ENCODE measurements around the gene SLC39A5.

The SLC39A5 gene

GRCh38 chr12:56230432-56231183, 757 bp downstream of the SLC39A5 start:
- Histone ChIP-seq H3K4me1 (ENCODE audit: control insufficient read depth, insufficient read depth, low read length) (no peaks in the 10 kb centered on the region), H3K9me3 (ENCODE audit: control insufficient read depth, low read length) (no peaks in the 10 kb centered on the region), H3K4me3 (ENCODE audit: low read length) (no peak overlapping the region), H3K36me3 (ENCODE audit: control insufficient read depth, insufficient read depth, low read length, severe bottlenecking) (no peaks in the 10 kb centered on the region), H3K27me3 (replicated peaks; ENCODE audit: control insufficient read depth, insufficient read depth, low read length) (no peaks in the 10 kb centered on the region), H3K9ac (ENCODE audit: low read length) (no peak overlapping the region)
- no peak for DNase-seq (ENCODE audit: low read depth)

DNA sequence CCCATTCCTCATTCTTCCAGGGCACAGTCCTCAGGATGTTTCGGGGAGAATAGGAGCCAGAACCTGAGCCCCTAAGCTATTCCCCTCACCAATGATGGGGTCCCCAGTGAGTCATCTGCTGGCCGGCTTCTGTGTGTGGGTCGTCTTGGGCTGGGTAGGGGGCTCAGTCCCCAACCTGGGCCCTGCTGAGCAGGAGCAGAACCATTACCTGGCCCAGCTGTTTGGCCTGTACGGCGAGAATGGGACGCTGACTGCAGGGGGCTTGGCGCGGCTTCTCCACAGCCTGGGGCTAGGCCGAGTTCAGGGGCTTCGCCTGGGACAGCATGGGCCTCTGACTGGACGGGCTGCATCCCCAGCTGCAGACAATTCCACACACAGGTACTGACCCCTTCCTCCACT, 1.3 kb downstream of the SLC39A5 start:
- no peak for DNase-seq (ENCODE audit: low read depth)

DNA sequence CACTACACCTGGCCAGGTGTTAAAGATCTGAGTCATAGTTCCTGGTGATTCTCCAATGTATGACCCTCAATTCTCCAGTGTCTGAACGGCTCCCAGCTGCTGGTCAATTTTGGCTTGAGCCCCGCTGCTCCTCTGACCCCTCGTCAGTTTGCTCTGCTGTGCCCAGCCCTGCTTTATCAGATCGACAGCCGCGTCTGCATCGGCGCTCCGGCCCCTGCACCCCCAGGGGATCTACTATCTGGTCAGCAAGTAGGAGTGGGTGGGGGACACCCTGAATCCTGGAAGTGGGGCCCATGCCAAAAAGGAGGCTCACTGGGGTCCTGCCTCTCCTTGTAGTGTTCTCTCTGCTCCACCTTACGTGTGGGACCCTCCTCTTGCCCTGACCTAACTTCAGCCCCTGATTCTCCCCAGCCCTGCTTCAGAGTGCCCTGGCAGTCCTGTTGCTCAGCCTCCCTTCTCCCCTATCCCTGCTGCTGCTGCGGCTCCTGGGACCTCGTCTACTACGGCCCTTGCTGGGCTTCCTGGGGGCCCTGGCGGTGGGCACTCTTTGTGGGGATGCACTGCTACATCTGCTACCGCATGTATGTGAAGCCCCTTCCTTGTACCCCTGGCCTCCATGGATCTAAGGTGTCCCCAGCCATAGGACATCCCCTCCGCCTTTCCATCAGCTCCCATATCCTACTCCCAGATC, 5.0 kb downstream of the SLC39A5 start:
- Histone ChIP-seq H3K36me3 (ENCODE audit: control insufficient read depth, insufficient read depth, low read length, severe bottlenecking) (peaks cover 7% of the 10 kb centered on the region), H3K9me3 (ENCODE audit: control insufficient read depth, low read length) (no peaks in the 10 kb centered on the region), H3K4me1 (ENCODE audit: control insufficient read depth, insufficient read depth, low read length) (no peaks in the 10 kb centered on the region), H3K4me3 (ENCODE audit: low read length) (no peak overlapping the region), H3K27me3 (replicated peaks; ENCODE audit: control insufficient read depth, insufficient read depth, low read length) (no peaks in the 10 kb centered on the region), H3K9ac (ENCODE audit: low read length) (no peak overlapping the region)
- no peak for DNase-seq (ENCODE audit: low read depth)

More for the DNA sequence above, 1.3 kb downstream of the SLC39A5 start:
- Histone ChIP-seq H3K9me3 (ENCODE audit: control insufficient read depth, low read length) (no peaks in the 10 kb centered on the region), H3K27me3 (replicated peaks; ENCODE audit: control insufficient read depth, insufficient read depth, low read length) (no peaks in the 10 kb centered on the region), H3K9ac (ENCODE audit: low read length) (no peak overlapping the region), H3K4me3 (ENCODE audit: low read length) (no peak overlapping the region), H3K36me3 (ENCODE audit: control insufficient read depth, insufficient read depth, low read length, severe bottlenecking) (no peaks in the 10 kb centered on the region), H3K4me1 (ENCODE audit: control insufficient read depth, insufficient read depth, low read length) (no peaks in the 10 kb centered on the region)

DNA sequence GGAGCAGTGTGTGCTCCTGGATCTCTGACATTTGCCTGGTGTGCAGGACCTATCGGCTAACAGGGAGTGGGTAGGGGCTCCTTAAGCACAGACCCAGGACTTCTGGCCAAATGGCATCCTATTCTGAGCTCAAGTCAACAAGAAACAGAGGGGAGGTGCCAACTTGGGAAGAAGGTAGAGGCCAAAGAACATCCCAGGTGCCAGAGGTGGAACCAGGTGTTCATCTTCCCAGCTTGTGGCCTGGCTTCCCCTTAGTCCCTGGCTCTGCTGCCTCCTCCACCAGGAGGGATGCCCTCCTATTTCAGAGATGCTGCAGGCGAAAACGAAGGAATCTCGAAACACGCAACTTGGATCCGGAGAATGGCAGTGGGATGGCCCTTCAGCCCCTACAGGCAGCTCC, 6.2 kb downstream of the SLC39A5 start:
- no peaks in the 10 kb centered on the region for H3K4me1 ChIP-seq (ENCODE audit: control insufficient read depth, insufficient read depth, low read length)
- no peak for DNase-seq (ENCODE audit: low read depth)

GRCh38 chr12:56236985-56237384, 7.1 kb downstream of the SLC39A5 start:
- Histone ChIP-seq H3K36me3 (ENCODE audit: control insufficient read depth, insufficient read depth, low read length, severe bottlenecking) (peaks cover 25% of the 10 kb centered on the region), H3K9ac (ENCODE audit: low read length) (no peak overlapping the region), H3K9me3 (ENCODE audit: control insufficient read depth, low read length) (no peaks in the 10 kb centered on the region), H3K4me1 (ENCODE audit: control insufficient read depth, insufficient read depth, low read length) (no peaks in the 10 kb centered on the region), H3K4me3 (ENCODE audit: low read length) (no peak overlapping the region), H3K27me3 (replicated peaks; ENCODE audit: control insufficient read depth, insufficient read depth, low read length) (no peaks in the 10 kb centered on the region)
- DNase-seq (ENCODE audit: low read depth) = no peak

More for the DNA sequence above, 6.2 kb downstream of the SLC39A5 start:
- Histone ChIP-seq H3K36me3 (ENCODE audit: control insufficient read depth, insufficient read depth, low read length, severe bottlenecking) (peaks cover 17% of the 10 kb centered on the region), H3K4me3 (ENCODE audit: low read length) (no peak overlapping the region), H3K9ac (ENCODE audit: low read length) (no peak overlapping the region), H3K27me3 (replicated peaks; ENCODE audit: control insufficient read depth, insufficient read depth, low read length) (no peaks in the 10 kb centered on the region), H3K9me3 (ENCODE audit: control insufficient read depth, low read length) (no peaks in the 10 kb centered on the region)

GRCh38 chr12:56237552-56237951, 7.7 kb downstream of the SLC39A5 start:
- Histone ChIP-seq H3K9ac (ENCODE audit: low read length) (no peak overlapping the region), H3K9me3 (ENCODE audit: control insufficient read depth, low read length) (no peaks in the 10 kb centered on the region), H3K4me3 (ENCODE audit: low read length) (no peak overlapping the region), H3K4me1 (ENCODE audit: control insufficient read depth, insufficient read depth, low read length) (no peaks in the 10 kb centered on the region), H3K36me3 (ENCODE audit: control insufficient read depth, insufficient read depth, low read length, severe bottlenecking) (peaks cover 31% of the 10 kb centered on the region), H3K27me3 (replicated peaks; ENCODE audit: control insufficient read depth, insufficient read depth, low read length) (no peaks in the 10 kb centered on the region)
- no peak for DNase-seq (ENCODE audit: low read depth)

DNA sequence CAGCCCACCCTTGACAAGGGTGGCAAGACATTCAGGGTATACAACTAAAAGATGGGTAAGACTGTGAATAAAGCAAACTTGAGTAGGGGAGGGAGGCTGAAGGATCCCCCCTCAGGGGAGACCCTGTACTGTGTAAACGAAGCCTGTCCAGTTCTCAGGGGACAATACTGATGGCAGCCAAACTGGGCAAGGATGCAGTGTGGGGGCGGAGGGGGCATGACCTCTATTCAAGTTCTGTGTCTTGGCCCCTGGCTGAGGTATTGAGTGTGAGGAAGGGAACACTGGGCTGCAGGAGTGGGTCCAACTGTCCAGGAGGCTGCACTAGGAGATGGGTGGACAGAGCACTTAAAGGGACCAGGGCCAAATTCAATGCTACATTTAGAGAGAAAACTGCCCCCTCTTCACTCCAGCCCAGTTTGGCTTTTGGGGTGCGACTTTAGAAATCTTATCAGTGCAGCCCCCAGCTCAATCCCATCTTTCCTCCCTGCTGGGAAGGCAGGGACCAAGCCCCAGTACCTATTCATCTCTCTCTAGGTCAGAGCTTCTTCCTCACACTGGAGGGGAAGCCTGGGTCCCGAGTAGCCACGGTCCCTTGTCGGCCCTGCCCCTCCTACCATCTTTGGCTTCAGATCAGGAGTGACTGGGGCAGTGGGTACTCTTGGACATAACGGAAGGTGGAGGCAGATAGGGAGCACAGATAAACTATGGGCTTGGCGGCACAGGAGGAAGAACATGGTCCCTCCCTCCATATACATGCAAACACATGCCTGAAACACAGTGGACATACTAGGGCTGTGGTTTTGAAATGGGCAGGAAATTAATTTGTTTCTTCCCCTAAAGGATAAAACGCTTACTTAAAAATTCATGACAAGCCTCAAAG, 11.8 kb downstream of the SLC39A5 start:
- Histone ChIP-seq H3K36me3 (ENCODE audit: control insufficient read depth, insufficient read depth, low read length, severe bottlenecking) (peaks cover 67% of the 10 kb centered on the region), H3K4me3 (ENCODE audit: low read length) (no peak overlapping the region), H3K4me1 (ENCODE audit: control insufficient read depth, insufficient read depth, low read length) (peaks cover 12% of the 10 kb centered on the region), H3K9ac (ENCODE audit: low read length) (no peak overlapping the region), H3K9me3 (ENCODE audit: control insufficient read depth, low read length) (no peaks in the 10 kb centered on the region), H3K27me3 (replicated peaks; ENCODE audit: control insufficient read depth, insufficient read depth, low read length) (no peaks in the 10 kb centered on the region)
- DNase-seq (ENCODE audit: low read depth) = no peak

- Histone ChIP-seq H3K36me3 (ENCODE audit: control insufficient read depth, insufficient read depth, low read length, severe bottlenecking) (peaks cover 79% of the 10 kb centered on the region), H3K27me3 (replicated peaks; ENCODE audit: control insufficient read depth, insufficient read depth, low read length) (no peaks in the 10 kb centered on the region)
These were observed 13.1 kb downstream of the SLC39A5 start for GRCh38 chr12:56242986-56243385.

DNA sequence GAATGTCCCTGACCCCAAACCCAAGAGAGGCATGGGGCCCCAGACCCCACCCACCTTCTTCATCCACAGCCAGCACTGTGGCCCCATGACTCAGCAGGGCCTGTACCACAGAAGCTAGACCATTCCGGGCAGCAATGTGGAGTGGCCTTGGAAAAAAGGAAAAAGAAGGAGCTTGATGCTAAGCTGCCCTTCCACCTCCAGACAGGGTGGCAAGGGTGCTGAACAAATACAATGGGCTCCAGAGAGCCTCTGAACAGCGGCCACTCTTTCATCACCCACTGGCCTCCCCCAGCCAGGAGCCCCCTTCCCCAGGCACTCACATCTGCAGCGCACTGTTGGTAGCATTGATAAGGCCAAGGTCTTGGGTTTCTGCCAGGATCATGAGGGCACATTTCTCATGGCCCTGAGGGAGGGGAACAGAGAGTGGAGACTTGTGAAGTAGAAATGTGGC, 13.9 kb downstream of the SLC39A5 start:
- H3K9ac ChIP-seq (ENCODE audit: low read length) = peak overlapping the region; percentile 56
- peaks cover 12% of the 10 kb centered on the region for H3K4me1 ChIP-seq (ENCODE audit: control insufficient read depth, insufficient read depth, low read length)
- no peaks in the 10 kb centered on the region for H3K27me3 ChIP-seq (replicated peaks; ENCODE audit: control insufficient read depth, insufficient read depth, low read length)
- H3K9me3 ChIP-seq (ENCODE audit: control insufficient read depth, low read length) = no peaks in the 10 kb centered on the region
- peak; percentile 11 for DNase-seq (ENCODE audit: low read depth)
- peaks cover 87% of the 10 kb centered on the region for H3K36me3 ChIP-seq (ENCODE audit: control insufficient read depth, insufficient read depth, low read length, severe bottlenecking)
- H3K4me3 ChIP-seq (ENCODE audit: low read length) = no peak overlapping the region

More at GRCh38 chr12:56242986-56243385, 13.1 kb downstream of the SLC39A5 start:
- H3K9ac ChIP-seq (ENCODE audit: low read length) = no peak overlapping the region
- H3K4me3 ChIP-seq (ENCODE audit: low read length) = no peak overlapping the region
- H3K4me1 ChIP-seq (ENCODE audit: control insufficient read depth, insufficient read depth, low read length) = peaks cover 12% of the 10 kb centered on the region
- H3K9me3 ChIP-seq (ENCODE audit: control insufficient read depth, low read length) = no peaks in the 10 kb centered on the region
- DNase-seq (ENCODE audit: low read depth) = no peak

DNA sequence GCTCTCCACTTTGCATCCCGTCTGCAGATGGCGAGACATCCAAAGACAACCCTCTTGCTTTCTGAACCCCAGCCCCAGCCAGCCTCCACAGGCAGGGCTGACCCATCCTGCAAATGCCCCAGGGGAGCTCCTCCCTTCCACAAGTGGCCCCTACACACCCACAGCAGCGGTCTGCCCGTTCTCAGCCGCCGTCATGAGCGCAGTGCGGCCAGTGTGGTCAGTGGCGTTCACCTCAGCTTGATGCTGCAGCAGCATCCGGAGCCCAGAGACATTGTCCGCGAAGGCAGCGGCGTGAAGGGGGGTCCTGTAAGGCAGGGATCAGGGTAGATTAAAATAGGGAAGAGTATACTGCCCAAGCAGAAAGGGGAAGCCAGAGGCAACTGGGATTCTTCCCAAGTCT, 14.6 kb downstream of the SLC39A5 start:
- Histone ChIP-seq H3K9me3 (ENCODE audit: control insufficient read depth, low read length) (no peaks in the 10 kb centered on the region), H3K4me3 (ENCODE audit: low read length) (no peak overlapping the region), H3K36me3 (ENCODE audit: control insufficient read depth, insufficient read depth, low read length, severe bottlenecking) (peaks cover 91% of the 10 kb centered on the region), H3K9ac (ENCODE audit: low read length) (peak overlapping the region; percentile 56), H3K27me3 (replicated peaks; ENCODE audit: control insufficient read depth, insufficient read depth, low read length) (no peaks in the 10 kb centered on the region), H3K4me1 (ENCODE audit: control insufficient read depth, insufficient read depth, low read length) (peaks cover 12% of the 10 kb centered on the region)
- no peak for DNase-seq (ENCODE audit: low read depth)

GRCh38 chr12:56247923-56248322, 18.1 kb downstream of the SLC39A5 start:
- Histone ChIP-seq H3K4me1 (ENCODE audit: control insufficient read depth, insufficient read depth, low read length) (peaks cover 12% of the 10 kb centered on the region), H3K9ac (ENCODE audit: low read length) (no peak overlapping the region), H3K9me3 (ENCODE audit: control insufficient read depth, low read length) (no peaks in the 10 kb centered on the region), H3K36me3 (ENCODE audit: control insufficient read depth, insufficient read depth, low read length, severe bottlenecking) (peaks cover 88% of the 10 kb centered on the region), H3K4me3 (ENCODE audit: low read length) (no peak overlapping the region), H3K27me3 (replicated peaks; ENCODE audit: control insufficient read depth, insufficient read depth, low read length) (no peaks in the 10 kb centered on the region)
- DNase-seq (ENCODE audit: low read depth) = no peak
